Activated T-helper 2 cell treated with anti-CD3 and anti-CD28 coated beads, Interferon-gamma antibody, Interleukin-2, Interleukin-4, amounts not matched to agents 10 μg/mL and 5 μg/mL and 100 μg/mL, durations not matched to agents 14 hours and 24 hours and 36 hours (primary cell): ENCODE data around the gene PNLDC1. TPM values are rescaled to one million over a fixed set of nuclear protein-coding genes. Genes with fewer than 3 reads are reported as not detected.
"Not testable (repeated sequence)": the region's sequence is repeated elsewhere in the genome, so short reads cannot be mapped to it uniquely, and the experiment has no call there.

Experiments
- DNase-seq: peaks from one replicate; pipeline ENCODE4 v3.0.0; 2021; ENCODE audit warnings: low spot score
- H3K27ac Mint-ChIP-seq: one replicate; pipeline ENCODE4 v1.8.0; 2021; ENCODE audit warnings: mixed read lengths
- H3K27me3 Mint-ChIP-seq: one replicate; pipeline ENCODE4 v1.8.0; 2021; ENCODE audit warnings: low read depth, mixed read lengths
- H3K36me3 Mint-ChIP-seq: one replicate; pipeline ENCODE4 v1.8.0; 2021; ENCODE audit warnings: low read depth, mixed read lengths
- H3K4me1 Mint-ChIP-seq: one replicate; pipeline ENCODE4 v1.8.0; 2021; ENCODE audit warnings: low read depth, mixed read lengths
- H3K4me3 Mint-ChIP-seq: one replicate; pipeline ENCODE4 v1.8.0; 2021; ENCODE audit warnings: low read depth, mild to moderate bottlenecking, moderate library complexity, mixed read lengths
- H3K9me3 Mint-ChIP-seq: one replicate; pipeline ENCODE4 v1.8.0; 2021; ENCODE audit warnings: mixed read lengths
- intact Hi-C: fragments of 100-400 bp; cut with micrococcal nuclease; formaldehyde crosslinking; loops from one replicate; pipeline ENCODE4 v1.15.1; 2023
- total RNA-seq: library from RNA; stranded (reverse); gene quantifications from 2 replicates; pipeline ENCODE4 v1.2.3, GENCODE V29; 2022

Gene PNLDC1
- total RNA-seq, 1 donor from 2014 or later = 0.32 TPM

DNA sequence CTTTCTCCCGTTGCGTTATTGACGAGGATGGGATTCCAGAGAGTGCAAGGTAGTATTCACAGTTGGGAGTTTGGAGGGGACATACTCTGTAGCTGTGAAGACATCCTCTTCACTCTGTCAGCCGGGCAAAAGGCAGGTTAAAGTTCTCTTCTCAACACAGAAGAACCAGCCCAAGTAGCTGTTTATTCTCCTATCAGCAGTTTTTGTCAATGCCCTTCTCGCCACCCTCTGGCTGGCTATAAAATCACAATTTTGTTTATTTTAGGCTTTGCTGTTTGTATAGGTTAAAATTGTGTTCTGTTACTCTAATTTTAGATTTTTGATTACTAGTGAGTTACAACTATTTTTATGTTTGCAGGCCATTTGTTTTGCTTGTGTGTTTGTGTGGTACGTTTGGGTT, 52.8 kb downstream of the PNLDC1 start:
- no peak for DNase-seq
- H3K27ac Mint-ChIP-seq = no peak overlapping the region
- H3K27me3 Mint-ChIP-seq = peaks cover 27% of the 10 kb centered on the region
- intact Hi-C loops = loop anchor here (5.0 kb wide), 1 partner anchor 131 kb away; no protein-coding TSS in a partner anchor
- H3K9me3 Mint-ChIP-seq = peaks cover 8% of the 10 kb centered on the region
- peaks cover 2% of the 10 kb centered on the region for H3K4me1 Mint-ChIP-seq
- no peaks in the 10 kb centered on the region for H3K36me3 Mint-ChIP-seq
- H3K4me3 Mint-ChIP-seq = no peak overlapping the region

DNA sequence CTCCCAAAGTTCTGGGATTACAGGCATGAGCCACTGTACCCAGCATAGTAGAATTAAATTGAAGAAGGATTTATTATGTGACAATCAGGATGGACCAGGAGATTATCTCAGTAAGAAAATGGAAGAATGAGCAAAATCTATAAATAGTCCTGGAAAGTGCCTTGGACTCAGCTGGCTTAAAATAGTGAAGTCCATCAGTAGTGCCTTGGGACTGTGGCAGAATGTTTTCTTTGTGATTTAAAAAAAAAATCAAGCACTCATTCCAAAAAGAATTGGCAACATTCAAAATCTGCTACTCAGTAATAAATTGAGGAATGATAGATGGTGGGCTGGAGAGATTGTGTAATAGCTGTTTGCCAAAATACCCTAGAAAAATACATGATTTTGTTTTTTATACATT, 53.7 kb downstream of the PNLDC1 start:
- H3K27ac Mint-ChIP-seq = no peak overlapping the region
- H3K27me3 Mint-ChIP-seq = peaks cover 31% of the 10 kb centered on the region
- no peak overlapping the region for H3K4me3 Mint-ChIP-seq
- peaks cover 8% of the 10 kb centered on the region for H3K9me3 Mint-ChIP-seq
- intact Hi-C loops = loop anchor here (5.0 kb wide), 1 partner anchor 131 kb away; no protein-coding TSS in a partner anchor
- peaks cover 2% of the 10 kb centered on the region for H3K4me1 Mint-ChIP-seq
- no peak for DNase-seq
- no peaks in the 10 kb centered on the region for H3K36me3 Mint-ChIP-seq

DNA sequence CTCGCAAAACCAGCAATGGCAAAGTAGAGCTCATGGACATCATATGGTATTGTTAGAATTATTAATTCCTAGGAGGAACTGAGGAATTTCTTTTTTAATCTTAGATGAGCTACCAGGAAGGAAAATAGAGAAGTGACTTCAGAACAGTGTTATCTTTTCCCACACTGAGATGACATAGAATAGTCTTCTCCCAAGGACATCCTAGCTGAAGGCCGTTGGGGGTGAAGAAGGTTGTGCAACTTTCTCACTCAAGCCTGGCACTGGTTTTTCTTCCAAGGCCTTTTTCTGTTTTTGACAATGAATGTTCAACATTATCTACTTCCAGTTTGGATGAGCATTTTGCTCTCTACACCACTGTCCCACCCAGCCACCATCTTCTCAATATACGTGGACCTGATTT, 54.9 kb downstream of the PNLDC1 start:
- no peak overlapping the region for H3K4me3 Mint-ChIP-seq
- peaks cover 30% of the 10 kb centered on the region for H3K27me3 Mint-ChIP-seq
- intact Hi-C loops = loop anchor here (5.0 kb wide), 1 partner anchor 133 kb away; no protein-coding TSS in a partner anchor
- no peaks in the 10 kb centered on the region for H3K4me1 Mint-ChIP-seq
- DNase-seq = no peak
- no peak overlapping the region for H3K27ac Mint-ChIP-seq
- no peaks in the 10 kb centered on the region for H3K36me3 Mint-ChIP-seq
- peaks cover 8% of the 10 kb centered on the region for H3K9me3 Mint-ChIP-seq

DNA sequence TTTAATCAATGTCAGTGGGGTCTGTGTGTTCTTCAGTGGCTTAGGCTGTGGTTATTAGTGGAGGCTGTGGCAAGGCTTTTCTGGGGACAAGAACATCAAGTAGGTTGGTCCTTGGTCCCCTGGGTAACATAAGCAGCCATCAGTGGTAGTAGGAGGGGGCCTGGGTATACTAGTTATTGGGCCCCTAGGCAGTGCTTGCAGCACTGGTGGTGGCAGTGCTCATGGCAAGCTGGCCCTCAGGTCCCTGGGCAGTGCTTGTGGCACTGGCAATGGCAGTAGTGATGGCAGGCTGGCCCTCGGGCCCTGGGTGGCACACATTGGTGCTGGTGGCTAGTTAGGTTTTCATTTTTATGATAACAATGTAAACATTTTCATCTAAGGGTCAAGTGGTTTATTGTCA, 58.2 kb downstream of the PNLDC1 start:
- intact Hi-C loops = no loop called here
- no peak overlapping the region for H3K4me3 Mint-ChIP-seq
- H3K36me3 Mint-ChIP-seq = no peaks in the 10 kb centered on the region
- no peak for DNase-seq
- peaks cover 35% of the 10 kb centered on the region for H3K27me3 Mint-ChIP-seq
- peaks cover 8% of the 10 kb centered on the region for H3K9me3 Mint-ChIP-seq
- H3K27ac Mint-ChIP-seq = no peak overlapping the region
- peaks cover 8% of the 10 kb centered on the region for H3K4me1 Mint-ChIP-seq

DNA sequence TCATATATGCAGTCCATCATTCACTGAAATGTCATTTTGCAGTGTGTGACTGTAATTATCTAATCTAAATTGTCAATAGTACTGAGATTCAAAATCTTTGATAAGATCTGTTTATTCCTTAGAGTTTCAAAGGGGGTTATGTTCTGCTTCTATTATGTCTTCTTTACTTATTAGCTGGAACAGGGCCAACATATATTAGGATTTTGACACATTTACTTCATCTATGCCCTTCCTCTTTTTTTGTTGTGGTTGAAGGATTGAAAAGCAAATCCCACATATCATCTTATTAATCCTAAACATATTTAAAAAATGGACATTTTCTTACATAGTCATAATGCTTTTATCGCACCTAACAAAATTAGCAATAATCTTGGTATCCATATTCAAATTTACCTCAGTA, 60.4 kb downstream of the PNLDC1 start:
- no peak for DNase-seq
- peaks cover 31% of the 10 kb centered on the region for H3K27me3 Mint-ChIP-seq
- peaks cover 8% of the 10 kb centered on the region for H3K4me1 Mint-ChIP-seq
- H3K27ac Mint-ChIP-seq = no peak overlapping the region
- H3K9me3 Mint-ChIP-seq = peaks cover 8% of the 10 kb centered on the region
- no peak overlapping the region for H3K4me3 Mint-ChIP-seq
- intact Hi-C loops = loop anchor here (5.0 to 10.0 kb wide), 2 partner anchors 242 to 594 kb away; no protein-coding TSS in a partner anchor
- no peaks in the 10 kb centered on the region for H3K36me3 Mint-ChIP-seq

DNA sequence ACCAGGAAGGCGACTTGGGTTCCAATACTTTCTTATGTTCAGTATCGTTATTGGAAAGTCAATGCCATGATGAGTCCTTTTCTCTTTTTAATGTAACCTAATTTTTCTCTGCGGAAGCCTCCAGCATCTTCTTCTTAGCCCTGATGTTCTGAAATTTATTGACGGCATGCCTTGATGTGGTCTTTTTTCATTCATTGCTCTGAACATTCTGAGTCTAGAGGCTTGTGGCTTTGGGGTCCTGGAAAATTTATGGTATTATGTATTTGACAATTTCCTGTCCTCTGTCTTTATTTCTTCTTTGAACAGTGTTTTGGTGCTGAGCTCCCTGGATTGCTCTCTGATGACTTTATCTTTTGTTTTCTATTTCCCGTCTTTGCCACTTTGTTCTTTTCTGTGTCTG, 62.0 kb downstream of the PNLDC1 start:
- Mint-ChIP-seq H3K4me3 (no peak overlapping the region), H3K4me1 (peaks cover 8% of the 10 kb centered on the region), H3K9me3 (peaks cover 7% of the 10 kb centered on the region), H3K27me3 (peaks cover 21% of the 10 kb centered on the region), H3K36me3 (no peaks in the 10 kb centered on the region), H3K27ac (no peak overlapping the region)
- DNase-seq = no peak
- intact Hi-C loops = loop anchor here (5.0 to 10.0 kb wide), 2 partner anchors 240 to 593 kb away; no protein-coding TSS in a partner anchor

DNA sequence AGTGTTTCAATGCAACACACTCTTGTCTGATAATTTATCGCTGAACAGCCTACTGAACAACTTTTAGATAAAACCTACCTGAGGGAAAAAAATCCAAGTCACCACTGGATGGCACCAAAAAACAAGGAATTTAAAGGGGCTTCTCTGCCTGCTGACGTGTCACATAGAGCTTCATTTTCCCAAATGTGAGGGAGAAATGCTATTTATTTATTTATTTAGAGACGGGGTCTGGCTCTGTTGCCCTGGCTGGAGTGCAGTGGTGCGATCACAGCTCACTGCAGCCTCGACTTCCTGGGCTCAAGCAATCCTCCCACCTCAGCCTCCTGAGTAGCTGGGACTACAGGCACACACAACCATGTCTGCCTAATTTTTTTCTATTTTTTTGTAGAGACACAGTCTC, 63.3 kb downstream of the PNLDC1 start:
- not testable (repeated sequence) for H3K27me3 Mint-ChIP-seq, H3K27ac Mint-ChIP-seq, DNase-seq, H3K36me3 Mint-ChIP-seq, H3K9me3 Mint-ChIP-seq, H3K4me3 Mint-ChIP-seq, H3K4me1 Mint-ChIP-seq
- intact Hi-C loops = loop anchor here (1.0 to 10.0 kb wide), 3 partner anchors 78 to 591 kb away; no protein-coding TSS in a partner anchor

DNA sequence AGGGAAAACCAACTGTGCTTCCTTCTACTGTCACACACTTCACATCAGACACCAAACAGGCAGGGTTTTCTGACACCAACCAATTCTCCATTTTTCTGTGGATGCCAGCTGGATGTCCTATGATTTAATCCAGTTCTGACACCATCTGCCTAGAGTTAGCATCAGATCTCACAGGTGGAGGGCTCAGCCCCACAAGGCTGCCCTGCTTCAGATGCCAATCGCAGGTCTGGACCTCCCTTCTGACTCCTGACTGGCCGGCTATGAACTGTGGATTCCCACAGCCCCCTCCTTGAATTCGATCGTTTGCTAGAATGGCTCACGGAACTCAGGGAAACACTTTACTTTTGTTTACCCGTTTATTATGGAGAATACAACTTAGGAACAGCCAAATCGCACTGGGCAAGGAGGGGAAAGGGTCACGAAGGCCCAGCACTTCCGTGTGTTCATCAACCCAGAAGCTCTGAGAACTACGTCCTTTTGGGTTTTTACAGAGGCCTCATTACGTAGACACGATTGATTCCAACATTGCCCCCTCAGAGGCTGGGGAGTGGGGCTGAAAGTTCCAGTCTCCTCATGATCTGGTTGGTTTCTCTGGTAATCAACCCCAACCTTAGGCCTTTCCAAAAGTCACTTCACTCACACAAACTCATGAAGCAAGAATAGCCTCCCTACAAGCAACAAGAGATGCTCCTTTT, 65.3 kb downstream of the PNLDC1 start:
- no peak overlapping the region for H3K27ac Mint-ChIP-seq
- intact Hi-C loops = loop anchor here (10.0 kb wide), 1 partner anchor 589 kb away; no protein-coding TSS in a partner anchor
- no peak for DNase-seq
- no peaks in the 10 kb centered on the region for H3K9me3 Mint-ChIP-seq
- H3K4me3 Mint-ChIP-seq = no peak overlapping the region
- peaks cover 8% of the 10 kb centered on the region for H3K4me1 Mint-ChIP-seq
- peaks cover 7% of the 10 kb centered on the region for H3K27me3 Mint-ChIP-seq
- no peaks in the 10 kb centered on the region for H3K36me3 Mint-ChIP-seq

DNA sequence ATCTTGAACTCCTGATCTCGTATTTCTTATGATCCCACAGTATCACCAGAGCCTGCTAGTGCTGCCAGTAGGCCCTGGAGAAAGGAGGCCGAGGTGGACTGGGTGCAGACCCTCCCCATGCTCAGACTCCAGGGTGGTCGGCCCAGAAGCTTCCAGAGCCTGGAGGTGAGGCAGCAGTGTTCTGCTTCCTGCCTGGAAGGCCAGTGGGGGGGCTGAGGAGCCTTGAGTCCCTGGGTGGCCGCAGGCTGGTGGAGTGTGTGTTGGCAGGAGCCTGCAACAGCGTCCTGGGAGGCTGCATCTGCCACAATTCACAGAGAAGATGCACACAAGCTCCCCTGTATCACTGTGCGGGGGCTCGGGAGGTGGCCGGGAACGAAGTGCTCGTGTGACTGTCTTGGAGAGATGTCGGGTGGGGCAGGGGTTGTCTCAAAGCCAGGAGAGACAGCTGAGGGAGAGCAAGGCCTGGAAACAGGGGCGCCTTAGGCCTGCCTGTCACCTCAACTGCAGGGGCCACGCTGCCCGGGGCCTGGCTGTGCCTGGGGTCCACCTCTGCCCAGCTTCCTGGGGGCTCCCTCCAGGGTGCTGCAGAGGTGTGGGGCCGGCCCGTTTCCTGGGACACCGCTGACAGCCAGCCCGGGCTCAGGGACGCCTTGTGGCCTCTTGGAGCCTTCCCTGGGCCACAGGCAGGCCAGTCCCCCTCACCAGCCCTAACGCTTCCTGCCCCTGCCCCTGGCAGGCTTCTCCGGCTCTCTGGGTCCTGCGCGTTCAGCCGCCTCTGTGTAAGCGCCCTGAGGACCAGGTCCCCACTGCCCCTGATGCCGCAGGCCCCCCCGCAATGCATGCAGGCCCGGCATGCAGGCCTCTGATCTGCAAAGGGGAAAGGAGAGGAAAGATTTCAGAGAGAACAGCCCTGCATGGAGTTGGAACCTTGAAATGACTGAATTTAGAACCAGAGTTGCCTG, 66.5 kb downstream of the PNLDC1 start:
- peaks cover 8% of the 10 kb centered on the region for H3K4me1 Mint-ChIP-seq
- H3K36me3 Mint-ChIP-seq = no peaks in the 10 kb centered on the region
- H3K9me3 Mint-ChIP-seq = no peaks in the 10 kb centered on the region
- peaks cover 3% of the 10 kb centered on the region for H3K27me3 Mint-ChIP-seq
- no peak overlapping the region for H3K27ac Mint-ChIP-seq
- no peak overlapping the region for H3K4me3 Mint-ChIP-seq
- intact Hi-C loops = loop anchor here (10.0 kb wide), 1 partner anchor 588 kb away; no protein-coding TSS in a partner anchor
- no peak for DNase-seq

Other genes starting within 250 kb of the PNLDC1 start
- gene SOD2, start 107.0 kb upstream of the PNLDC1 start, total RNA-seq = 54.3 and 60.8 TPM in 2 replicates
- gene WTAP, start 72.8 kb upstream of the PNLDC1 start, total RNA-seq = 110 and 114 TPM in 2 replicates
- 108 and 109 TPM in 2 replicates for gene ACAT2, start 38.2 kb upstream of the PNLDC1 start, total RNA-seq
- gene TCP1, start 10.7 kb upstream of the PNLDC1 start, total RNA-seq = 431 and 438 TPM in 2 replicates
- 96.0 and 101 TPM in 2 replicates for gene MRPL18, start 9.8 kb upstream of the PNLDC1 start, total RNA-seq
- not detected in 2 replicates for gene MAS1, start 90.7 kb downstream of the PNLDC1 start, total RNA-seq
- gene IGF2R, start 168.8 kb downstream of the PNLDC1 start, total RNA-seq = 75.0 and 82.4 TPM in 2 replicates